Thymus (tissue), 11 donors: ENCODE measurements around the gene ZBTB16. TPM values are rescaled to one million over a fixed set of nuclear protein-coding genes. Genes with fewer than 3 reads are reported as not detected.

Experiments
- DNase-seq, 9 donors: peaks; one replicate each; pipeline ENCODE4 v3.0.0-alpha.2; 2013; ENCODE audit warnings: low spot score in 9 of 9, low read depth in 6 of 9, missing footprints in 1 of 9
- H3K27ac ChIP-seq, 2 donors: one replicate each; pipeline ENCODE4 v1.5.1; 2013; ENCODE audit warnings: control low read depth in 1 of 2, low read depth in 1 of 2, low read length in 1 of 2, mild to moderate bottlenecking in 1 of 2, moderate library complexity in 1 of 2
- H3K27me3 ChIP-seq, 2 donors: one replicate each; pipeline ENCODE4 v1.5.1; 2013; ENCODE audit warnings: low read length in 1 of 2; ENCODE audit not compliant: control insufficient read depth in 2 of 2, insufficient read depth in 1 of 2
- H3K36me3 ChIP-seq, 2 donors: one replicate each; pipeline ENCODE4 v1.5.1; 2013; ENCODE audit warnings: low read length in 1 of 2, mild to moderate bottlenecking in 1 of 2, moderate library complexity in 1 of 2; ENCODE audit not compliant: control insufficient read depth in 2 of 2, insufficient read depth in 2 of 2
- H3K4me1 ChIP-seq, 2 donors: one replicate each; pipeline ENCODE4 v1.5.1; 2013; ENCODE audit warnings: low read length in 2 of 2; ENCODE audit not compliant: control insufficient read depth in 2 of 2, insufficient read depth in 2 of 2
- H3K4me3 ChIP-seq, 2 donors: one replicate each; pipeline ENCODE4 v1.5.1; 2013; ENCODE audit warnings: low read length in 2 of 2, control low read depth in 1 of 2, mild to moderate bottlenecking in 1 of 2
- H3K9me3 ChIP-seq, 2 donors: one replicate each; pipeline ENCODE4 v1.5.1; 2013; ENCODE audit warnings: low read length in 1 of 2, mild to moderate bottlenecking in 1 of 2; ENCODE audit not compliant: control insufficient read depth in 2 of 2, insufficient read depth in 1 of 2
- WGBS: extraction: QIAGEN DNeasy Blood & Tissue Kit; methylation state at CpG from one replicate; pipeline ENCODE4 v1.1.7; 2013; 5-methylcytosine and 5-hydroxymethylcytosine counted together
- polyA plus RNA-seq: library from polyadenylated mRNA; stranded (reverse); fragments of 200-250 nt; gene quantifications from one replicate; pipeline ENCODE4 v1.2.3, GENCODE V29; 2013
- total RNA-seq: library from RNA; stranded (reverse); fragments of 120-200 nt; gene quantifications from one replicate; pipeline ENCODE4 v1.2.4, GENCODE V29; 2013
- donor health status: healthy.

The ZBTB16 gene
- total and polyA plus RNA-seq, 2 donors, result 5.7 to 21.5 TPM

GRCh38 chr11:114136686-114137640 is 77.5 kb downstream of the ZBTB16 start:
- Histone ChIP-seq H3K4me1 (peaks cover 10 to 59% of the 10 kb centered on the region in 2 donors), H3K9me3 (peaks cover 0 to 8% of the 10 kb centered on the region in 2 donors), H3K36me3 (no peaks in the 10 kb centered on the region), H3K4me3 (no peak overlapping the region), H3K27ac (peak overlapping the region in 1 of 2 donors; percentile 68), H3K27me3 (no peaks in the 10 kb centered on the region)
- 75% methylated on average over 10 of the region's 10 CpGs for WGBS
- DNase-seq, result peak in 1 of 9 donors; percentile 60

DNA sequence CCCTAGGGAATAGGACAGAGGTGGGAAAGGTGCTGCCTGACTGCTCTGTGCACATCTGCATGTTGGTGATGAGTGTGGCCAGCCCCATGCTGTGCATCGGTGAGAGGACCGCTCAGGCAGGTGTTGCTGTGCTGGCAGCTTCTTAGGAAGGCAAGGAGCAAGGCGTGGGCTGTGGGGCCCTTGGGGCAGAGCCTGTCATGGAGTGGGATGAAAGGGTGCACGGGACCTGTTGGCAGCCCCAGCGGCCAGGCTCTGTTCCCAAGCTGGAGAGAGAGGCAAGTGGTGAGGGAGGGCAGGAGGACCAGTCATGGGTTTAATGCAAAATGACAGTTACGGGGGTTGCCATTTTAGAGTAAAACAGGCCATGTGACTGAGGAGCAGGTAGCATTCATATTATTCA is 78.3 kb downstream of the ZBTB16 start:
- DNase-seq, result no peak
- Histone ChIP-seq H3K27me3 (no peaks in the 10 kb centered on the region), H3K27ac (no peak overlapping the region), H3K4me3 (no peak overlapping the region), H3K4me1 (peaks cover 10 to 57% of the 10 kb centered on the region in 2 donors), H3K36me3 (no peaks in the 10 kb centered on the region), H3K9me3 (peaks cover 0 to 3% of the 10 kb centered on the region in 2 donors)
- 89% methylated on average over 6 of the region's 6 CpGs for WGBS

- H3K27me3 ChIP-seq, result no peaks in the 10 kb centered on the region
- WGBS, result 97% methylated on average over 4 of the region's 4 CpGs
- DNase-seq, result no peak
- H3K36me3 ChIP-seq, result no peaks in the 10 kb centered on the region
- H3K9me3 ChIP-seq, result peaks cover 0 to 3% of the 10 kb centered on the region in 2 donors
- peaks cover 10 to 59% of the 10 kb centered on the region in 2 donors for H3K4me1 ChIP-seq
- no peak overlapping the region for H3K4me3 ChIP-seq
- no peak overlapping the region for H3K27ac ChIP-seq
Observed at GRCh38 chr11:114138411-114138810, 78.9 kb downstream of the ZBTB16 start.

- no peaks in the 10 kb centered on the region for H3K27me3 ChIP-seq
- H3K9me3 ChIP-seq, result peaks cover 0 to 3% of the 10 kb centered on the region in 2 donors
- DNase-seq, result no peak
- no peak overlapping the region for H3K4me3 ChIP-seq
- WGBS, result 83% methylated on average over 13 of the region's 13 CpGs
- no peaks in the 10 kb centered on the region for H3K36me3 ChIP-seq
- H3K4me1 ChIP-seq, result peaks cover 6 to 49% of the 10 kb centered on the region in 2 donors
- no peak overlapping the region for H3K27ac ChIP-seq
Observed at GRCh38 chr11:114140826-114141225, 81.3 kb downstream of the ZBTB16 start.

DNA sequence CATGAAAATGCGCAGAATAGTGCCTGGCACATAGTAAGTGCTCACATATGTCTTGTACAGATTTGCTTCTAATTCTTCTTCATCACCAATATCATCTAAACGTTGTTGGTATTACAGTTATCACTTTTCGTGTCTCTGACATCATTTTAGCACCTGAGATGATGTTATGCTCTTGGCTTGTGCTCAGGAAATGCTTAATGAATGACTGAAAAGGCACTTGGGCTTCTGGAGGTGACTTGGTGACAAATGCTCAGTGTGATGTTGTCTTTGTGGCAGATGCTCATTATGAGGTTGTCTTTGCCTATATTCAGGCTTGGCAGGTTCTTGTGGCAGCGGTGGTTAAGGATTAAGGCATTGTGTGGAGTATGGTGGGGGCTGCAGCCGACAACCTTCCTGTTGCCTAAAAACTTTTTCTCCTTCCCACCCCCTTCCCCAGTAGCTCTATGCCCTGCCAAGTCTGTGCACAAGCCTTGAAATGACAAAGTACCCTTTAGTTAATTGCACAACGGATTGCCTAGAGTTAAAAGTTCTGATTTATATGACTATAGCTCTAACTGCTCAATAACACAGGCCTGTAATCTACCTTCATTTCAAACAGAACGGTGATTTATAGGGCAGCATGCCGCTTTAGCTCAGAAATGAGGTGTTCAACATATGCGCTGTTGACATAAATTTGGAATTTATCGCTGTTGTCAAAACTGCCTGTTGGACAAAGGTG is 82.5 kb downstream of the ZBTB16 start:
- Histone ChIP-seq H3K4me1 (peaks cover 0 to 37% of the 10 kb centered on the region in 2 donors), H3K27ac (no peak overlapping the region), H3K36me3 (no peaks in the 10 kb centered on the region), H3K4me3 (no peak overlapping the region), H3K27me3 (no peaks in the 10 kb centered on the region), H3K9me3 (peaks cover 0 to 3% of the 10 kb centered on the region in 2 donors)
- DNase-seq, result no peak
- WGBS, result 94% methylated on average over 10 of the region's 10 CpGs

DNA sequence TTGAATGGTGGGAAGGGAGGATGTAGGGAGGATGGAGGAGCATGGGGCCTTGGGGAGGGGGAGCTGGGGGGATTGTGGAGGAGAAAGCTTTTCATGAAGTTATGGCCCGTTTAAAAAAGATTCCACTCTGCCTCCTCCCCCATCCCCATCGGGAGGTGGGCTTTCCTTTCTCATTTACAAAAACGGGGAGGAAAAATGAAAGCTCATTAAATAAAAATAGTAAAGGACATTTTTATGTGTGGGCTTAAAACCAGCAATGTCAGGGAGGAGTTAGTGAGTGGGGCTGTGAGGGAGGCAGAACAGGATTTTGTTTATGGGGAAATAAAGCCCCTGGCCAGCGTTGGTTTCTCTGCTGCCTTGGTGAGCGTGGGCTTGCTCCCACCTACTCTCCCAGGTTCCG is 83.2 kb downstream of the ZBTB16 start:
- 88% methylated on average over 6 of the region's 6 CpGs for WGBS
- Histone ChIP-seq H3K27me3 (no peaks in the 10 kb centered on the region), H3K27ac (no peak overlapping the region), H3K4me3 (no peak overlapping the region), H3K36me3 (no peaks in the 10 kb centered on the region), H3K9me3 (peaks cover 0 to 3% of the 10 kb centered on the region in 2 donors), H3K4me1 (peaks cover 0 to 30% of the 10 kb centered on the region in 2 donors)
- no peak for DNase-seq

DNA sequence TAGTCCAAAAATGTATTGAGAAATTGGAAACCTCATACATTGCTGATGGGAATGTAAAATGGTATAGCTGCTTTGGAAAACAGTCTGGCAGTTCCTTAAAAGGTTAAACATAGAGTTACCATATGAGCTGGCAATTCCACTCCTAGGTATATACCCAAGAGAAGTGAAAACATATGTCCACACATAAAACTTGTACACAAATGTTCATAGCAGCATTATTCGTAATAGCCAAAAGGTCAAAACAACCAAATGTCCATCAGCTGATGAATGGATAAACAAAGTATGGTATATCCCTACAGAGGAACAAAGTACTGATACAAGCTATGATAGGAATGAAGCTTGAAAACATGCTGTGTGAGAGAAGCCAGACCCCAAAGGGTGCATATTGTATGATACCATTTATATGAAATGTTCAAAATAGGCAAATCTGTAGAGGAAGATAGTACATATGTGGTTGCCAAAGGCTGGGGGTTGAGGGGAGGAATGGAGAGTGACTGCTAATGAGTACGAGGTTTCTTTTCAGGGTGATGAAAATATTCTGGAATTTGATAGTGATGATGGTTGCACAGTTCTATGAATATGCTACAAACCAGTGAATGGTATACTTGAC is 85.8 kb downstream of the ZBTB16 start:
- peaks cover 0 to 3% of the 10 kb centered on the region in 2 donors for H3K9me3 ChIP-seq
- peaks cover 0 to 18% of the 10 kb centered on the region in 2 donors for H3K4me1 ChIP-seq
- 97% methylated on average over 2 of the region's 2 CpGs for WGBS
- no peaks in the 10 kb centered on the region for H3K27me3 ChIP-seq
- DNase-seq, result no peak
- no peaks in the 10 kb centered on the region for H3K36me3 ChIP-seq
- H3K27ac ChIP-seq, result no peak overlapping the region
- H3K4me3 ChIP-seq, result no peak overlapping the region

- Histone ChIP-seq H3K27me3 (no peaks in the 10 kb centered on the region), H3K4me1 (peaks cover 0 to 18% of the 10 kb centered on the region in 2 donors), H3K4me3 (no peak overlapping the region), H3K9me3 (peaks cover 0 to 3% of the 10 kb centered on the region in 2 donors), H3K27ac (no peak overlapping the region), H3K36me3 (no peaks in the 10 kb centered on the region)
- 92% methylated on average over 5 of the region's 5 CpGs for WGBS
- no peak for DNase-seq
Observed at GRCh38 chr11:114147375-114148012, 88.0 kb downstream of the ZBTB16 start.
